Right ventricle myocardium superior (tissue), 1 donor: ENCODE results near the gene MAP4K1. TPM values are rescaled to one million over a fixed set of nuclear protein-coding genes. Genes with fewer than 3 reads are reported as not detected.
A peak's percentile ranks its signal among the peaks of the same experiment; 100 is the strongest.
"Not testable (repeated sequence)": the region's sequence is repeated elsewhere in the genome, so short reads cannot be mapped to it uniquely, and the experiment has no call there.

Source experiments
- ATAC-seq: fragments of 200-7000 bp; cut with Tn5 transposase; one replicate; pipeline ENCODE4 v1.9.1; 2020; ENCODE audit warnings: mild to moderate bottlenecking; ENCODE audit not compliant: poor library complexity
- DNase-seq: peaks from one replicate; pipeline ENCODE4 v3.0.0-alpha.2; 2020
- intact Hi-C: fragments of 100-400 bp; cut with DNase I; formaldehyde crosslinking; loops from one replicate; pipeline ENCODE4 v1.11.2; 2022
- total RNA-seq: library from RNA; stranded (reverse); fragmentation: NEBNext Ultra II Directional; extraction: Animal tissue kit (Norgen Biotek cat#: 25700); gene quantifications from one replicate; pipeline ENCODE4 v1.2.1, GENCODE V29; 2021
- donor health status: DM: no; HTN: yes; CAD: no; lungs with severe emphysema.

The MAP4K1 gene
- total RNA-seq, 1 donor from 2014 or later, result 1.3 TPM

DNA sequence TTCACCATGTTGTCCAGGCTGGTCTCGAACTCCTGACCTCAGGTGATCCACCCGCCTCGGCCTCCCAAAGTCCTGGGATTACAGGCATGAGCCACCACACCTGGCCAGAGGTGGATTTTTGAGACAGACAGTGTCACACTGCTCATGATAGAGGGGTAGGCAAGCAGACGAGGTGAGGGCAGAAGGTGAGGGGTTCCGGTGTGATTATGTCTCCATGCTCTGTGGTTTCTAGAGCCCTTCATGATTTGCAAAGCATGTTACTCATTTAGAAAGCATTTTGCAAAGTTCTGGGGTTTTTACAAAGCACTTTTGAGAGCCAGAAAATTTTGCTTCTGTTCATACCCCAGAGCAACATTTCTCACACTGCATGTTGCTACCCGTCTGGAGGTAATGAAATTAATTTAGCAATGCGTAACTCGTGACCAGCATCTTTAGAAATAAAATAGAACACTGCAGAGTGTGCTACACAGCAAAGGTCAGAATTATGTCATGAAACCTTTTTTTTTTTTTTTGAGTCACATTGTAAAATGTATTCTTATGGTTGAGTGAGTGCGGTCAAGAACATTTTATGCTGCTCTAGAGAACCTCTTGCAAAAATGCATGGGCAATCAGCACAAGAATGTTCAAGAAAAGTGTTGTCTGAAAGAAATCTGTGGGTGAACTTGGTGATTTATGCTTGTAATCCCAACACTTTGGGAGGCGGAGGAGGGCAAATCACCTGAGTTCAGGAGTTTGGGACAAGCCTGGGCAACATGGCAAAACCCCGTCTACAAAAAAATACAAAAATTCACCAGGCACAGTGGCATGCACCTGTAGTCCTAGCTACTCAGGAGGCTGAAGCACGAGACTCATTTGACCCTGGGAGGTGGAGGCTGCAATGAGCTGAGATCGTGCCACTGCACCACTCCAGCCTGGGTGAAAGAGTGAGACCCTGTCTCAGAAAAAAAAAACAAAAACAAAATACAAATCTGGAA, 58.0 kb downstream of the MAP4K1 start:
- DNase-seq (no peak), ATAC-seq (no peak)
- intact Hi-C loops, result no loop called here

DNA sequence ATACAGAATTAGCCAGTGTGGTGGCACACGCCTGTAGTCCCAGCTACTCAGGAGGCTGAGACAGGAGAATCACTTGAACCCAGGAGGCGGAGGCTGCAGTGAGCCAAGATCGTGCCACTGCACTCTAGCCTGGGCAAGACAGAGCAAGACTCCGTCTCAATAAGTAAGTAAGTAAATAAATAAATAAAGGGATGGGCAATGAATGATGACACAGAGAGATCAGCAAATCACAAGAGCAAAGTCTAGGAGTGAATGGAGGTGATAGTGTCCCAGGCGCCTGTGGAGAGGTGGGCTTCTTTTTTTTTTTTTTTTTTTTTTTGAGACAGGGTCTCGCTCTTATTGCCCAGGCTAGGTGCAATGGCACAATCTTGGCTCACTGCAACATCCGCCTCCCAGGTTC, 58.8 kb downstream of the MAP4K1 start:
- ATAC-seq, DNase-seq, intact Hi-C loops: not testable (repeated sequence)

DNA sequence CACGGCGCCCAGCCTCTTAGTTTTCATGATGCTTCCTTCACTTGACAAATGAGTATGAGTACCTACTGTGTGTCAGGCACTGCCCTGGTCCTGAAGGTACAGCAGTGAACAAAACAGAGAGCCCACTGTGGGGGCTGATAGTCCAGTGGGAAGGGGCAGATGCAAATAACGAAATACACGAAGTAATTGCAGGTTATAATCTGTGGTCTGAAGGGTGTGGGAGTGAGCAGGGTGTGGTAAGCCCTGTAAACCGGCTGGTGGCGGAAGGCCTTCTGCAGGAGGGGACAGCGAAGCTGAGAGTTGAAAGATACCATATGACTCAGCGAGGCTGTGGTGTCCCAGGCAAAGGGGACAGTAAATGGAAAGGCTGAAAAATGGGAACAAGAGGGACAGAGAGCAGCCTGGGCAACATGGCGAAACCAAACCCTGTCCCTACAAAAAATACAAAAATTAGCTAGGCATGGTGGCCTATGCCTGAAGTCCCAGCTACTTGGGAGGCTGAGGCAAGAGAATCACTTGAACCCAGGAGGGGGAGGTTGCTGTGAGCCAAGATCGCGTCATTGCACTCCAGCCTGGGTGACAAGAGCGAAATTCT, 60.5 kb downstream of the MAP4K1 start:
- no peak for ATAC-seq
- no peak for DNase-seq

DNA sequence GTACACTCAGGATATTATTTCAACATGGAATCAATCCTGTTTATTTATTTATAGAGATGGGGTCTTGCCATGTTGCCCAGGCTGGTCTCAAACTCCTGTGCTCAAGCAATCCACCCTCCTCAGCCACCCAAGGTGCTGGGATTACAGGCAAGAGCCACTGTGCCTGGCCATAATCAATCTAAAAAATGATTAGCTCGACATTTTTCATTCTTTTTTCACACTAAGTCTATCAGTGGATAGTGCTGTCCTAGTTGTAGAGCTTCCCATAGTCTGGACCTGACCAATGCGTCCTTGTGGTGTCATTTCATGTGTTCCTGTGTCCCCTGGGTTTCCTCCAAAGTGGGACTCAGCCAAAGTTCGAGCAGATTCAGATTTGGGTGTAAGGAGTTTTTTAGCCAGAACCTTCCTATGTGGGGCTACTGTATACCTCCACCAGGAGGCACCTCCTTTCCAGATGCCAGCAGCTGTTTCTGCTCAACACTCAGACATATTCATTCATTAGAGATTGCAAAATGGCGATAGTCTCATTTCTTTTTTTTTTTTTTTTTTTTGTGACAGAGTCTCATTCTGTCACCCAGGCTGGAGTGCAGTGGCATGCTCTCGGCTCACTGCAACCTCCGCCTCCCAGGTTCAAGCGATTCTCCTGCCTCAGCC, 61.1 kb downstream of the MAP4K1 start:
- ATAC-seq (no peak), DNase-seq (no peak)
- intact Hi-C loops, result no loop called here

More for the DNA sequence above, 60.5 kb downstream of the MAP4K1 start:
- intact Hi-C loops, result no loop called here

DNA sequence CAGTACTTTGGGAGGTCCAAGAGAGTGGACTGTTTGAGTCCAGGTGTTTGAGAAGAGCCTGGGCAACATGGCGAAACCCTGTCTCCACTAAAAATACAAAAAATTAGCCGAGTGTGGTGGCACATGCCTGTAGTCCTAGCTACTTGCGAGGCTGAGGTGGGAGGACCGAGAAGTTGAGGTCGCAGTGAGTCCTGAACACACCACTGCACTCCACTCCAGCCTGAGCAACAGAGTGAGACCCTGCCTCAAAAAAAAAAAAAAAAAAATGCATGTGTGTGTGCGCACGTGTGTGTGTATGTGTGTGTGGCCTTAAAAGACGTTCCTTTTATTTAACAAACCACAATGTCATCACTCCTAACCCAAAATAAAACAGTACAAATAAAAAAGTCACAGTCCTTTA, 62.6 kb downstream of the MAP4K1 start:
- intact Hi-C loops, result no loop called here

DNA sequence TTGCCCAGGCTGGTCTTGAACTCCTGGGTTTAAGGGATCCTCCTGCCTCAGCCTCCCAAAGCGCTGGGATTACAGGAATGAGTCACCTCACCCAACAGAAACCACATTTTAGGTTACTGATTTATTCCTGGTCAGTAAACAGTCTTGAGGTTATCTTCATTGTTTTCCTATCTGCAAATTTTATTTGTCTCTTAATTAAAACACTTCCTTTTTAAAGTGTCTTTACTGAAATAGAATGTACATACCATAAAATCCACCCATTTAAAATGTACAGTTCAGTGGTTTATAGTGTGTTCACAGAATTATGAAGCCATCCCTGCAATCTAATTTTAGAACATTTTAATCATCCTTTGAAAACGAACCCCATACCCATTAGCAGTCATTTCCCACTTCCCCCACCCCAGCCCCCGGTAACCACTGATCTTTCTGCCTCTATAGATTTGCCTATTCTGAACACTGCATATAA, 63.0 kb downstream of the MAP4K1 start:
- ATAC-seq, result no peak
- no peak for DNase-seq

More for the DNA sequence above, 62.6 kb downstream of the MAP4K1 start:
- no peak for DNase-seq
- ATAC-seq, result no peak

DNA sequence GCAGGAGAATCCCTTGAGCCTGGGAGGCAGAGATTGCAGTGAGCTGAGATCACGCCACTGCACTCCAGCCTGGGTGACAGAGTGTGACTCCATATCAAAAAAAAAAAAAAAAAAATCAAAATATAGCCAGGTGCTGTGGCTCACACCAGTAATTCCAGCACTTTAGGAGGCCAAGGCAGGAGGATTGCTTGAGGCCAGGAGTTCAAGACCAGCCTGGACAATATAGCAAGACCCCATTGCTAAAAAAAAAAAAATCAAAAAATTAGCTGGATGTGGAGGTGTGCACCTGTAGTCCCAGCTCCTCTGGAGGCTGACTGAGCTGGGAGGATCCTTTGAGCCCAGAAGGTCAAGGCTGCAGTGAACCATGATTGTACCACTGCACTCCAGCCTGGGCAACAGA, 64.5 kb downstream of the MAP4K1 start:
- ATAC-seq, intact Hi-C loops, DNase-seq: not testable (repeated sequence)

More for the DNA sequence above, 63.0 kb downstream of the MAP4K1 start:
- intact Hi-C loops, result no loop called here

DNA sequence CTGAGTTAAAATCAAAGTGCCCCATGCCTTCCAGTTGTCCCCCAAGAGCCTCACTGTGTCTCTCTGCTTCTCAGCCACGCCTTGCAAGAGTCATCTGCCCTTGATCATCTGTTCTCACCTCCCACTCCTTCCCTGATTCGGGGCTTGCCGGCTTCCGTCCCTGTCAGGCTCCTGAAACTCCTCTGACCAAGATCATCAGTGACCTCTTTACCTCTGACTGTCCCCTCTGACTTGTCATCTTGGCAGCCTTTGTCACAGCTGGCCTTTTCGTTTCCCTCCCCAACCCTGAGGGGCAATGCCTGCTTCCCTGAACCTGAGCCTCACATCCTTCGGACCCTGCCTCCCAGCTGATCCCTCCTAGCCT, 66.3 kb downstream of the MAP4K1 start:
- DNase-seq (no peak), ATAC-seq (no peak)
- intact Hi-C loops, result no loop called here

DNA sequence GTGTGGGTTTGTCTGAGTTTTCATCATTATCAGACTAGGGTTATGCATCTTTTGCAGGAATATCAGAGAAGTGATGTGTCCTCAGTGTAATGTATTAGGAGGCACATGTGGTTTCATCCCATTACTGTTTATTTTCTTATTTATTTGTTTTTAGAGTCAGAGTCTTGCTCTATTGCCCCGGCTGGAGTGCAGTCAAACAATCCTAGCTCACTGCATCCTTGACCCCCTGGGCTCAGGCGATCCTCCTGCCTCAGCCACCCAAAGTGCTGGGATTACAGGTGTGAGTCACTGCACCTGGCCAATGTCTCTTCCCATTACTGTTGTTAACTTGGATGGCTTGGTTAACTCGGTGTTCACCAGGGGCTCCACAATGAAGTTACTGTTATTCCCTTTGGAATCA, 67.4 kb downstream of the MAP4K1 start:
- ATAC-seq (no peak), DNase-seq (no peak)
- intact Hi-C loops, result no loop called here

DNA sequence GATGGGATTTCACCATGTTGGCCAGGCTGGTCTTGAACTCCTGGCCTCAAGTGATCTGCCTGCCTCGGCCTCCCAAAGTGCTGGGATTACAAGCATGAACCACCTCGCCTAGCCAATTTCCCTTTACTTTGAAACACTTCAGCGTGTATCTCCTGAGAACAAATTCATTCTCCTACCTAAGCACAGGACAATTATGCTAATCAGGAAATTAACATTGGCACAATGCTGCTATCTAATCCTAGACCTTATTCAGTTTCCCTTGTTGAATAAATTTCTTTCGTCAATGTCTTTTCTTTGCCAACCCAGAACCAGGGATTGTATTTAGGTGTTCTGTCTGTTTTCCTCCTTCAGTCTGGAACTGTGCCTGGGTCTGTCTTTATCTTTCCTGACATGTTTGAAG, 67.8 kb downstream of the MAP4K1 start:
- ATAC-seq, result no peak
- intact Hi-C loops, result no loop called here

DNA sequence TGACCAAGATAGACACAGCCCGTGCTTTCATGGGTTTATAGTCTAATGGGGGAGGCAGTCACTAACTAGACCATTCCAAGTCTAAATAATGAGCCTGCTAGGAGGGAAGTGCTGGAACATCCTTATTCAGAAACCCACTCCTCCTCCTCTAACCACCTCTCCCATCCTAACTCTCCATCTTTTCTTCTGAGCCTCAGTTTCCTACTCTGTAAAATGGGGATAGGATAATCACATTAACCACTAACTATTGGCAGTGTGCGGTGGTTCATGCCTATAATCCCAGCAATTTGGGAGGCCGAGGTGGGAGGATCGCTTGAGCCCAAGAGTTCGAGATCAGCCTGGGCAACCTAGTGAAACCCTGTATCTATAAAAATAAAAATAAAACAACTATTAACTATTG, 68.7 kb downstream of the MAP4K1 start:
- intact Hi-C loops, result no loop called here
- DNase-seq, result no peak
- no peak for ATAC-seq

More for the DNA sequence above, 67.8 kb downstream of the MAP4K1 start:
- DNase-seq, result no peak

DNA sequence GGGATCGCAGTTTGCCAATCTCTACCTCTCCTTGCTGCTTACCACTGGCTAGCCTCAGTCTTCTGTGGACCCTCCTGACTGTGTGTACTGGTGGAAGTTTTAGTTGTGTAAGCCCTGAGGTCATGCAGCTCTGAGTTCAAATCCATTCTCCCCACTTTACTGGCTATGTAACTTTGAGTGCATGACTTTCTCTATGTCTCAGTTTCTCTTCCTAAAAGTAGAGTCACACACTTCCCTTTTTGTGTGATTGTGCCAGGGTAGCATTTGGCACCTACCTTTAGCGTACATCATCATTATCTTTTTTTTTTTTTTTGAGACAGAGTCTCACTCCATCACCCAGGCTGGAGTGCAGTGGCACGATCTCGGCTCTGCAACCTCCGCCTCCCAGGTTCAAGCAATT, 70.3 kb downstream of the MAP4K1 start:
- intact Hi-C loops, result no loop called here

DNA sequence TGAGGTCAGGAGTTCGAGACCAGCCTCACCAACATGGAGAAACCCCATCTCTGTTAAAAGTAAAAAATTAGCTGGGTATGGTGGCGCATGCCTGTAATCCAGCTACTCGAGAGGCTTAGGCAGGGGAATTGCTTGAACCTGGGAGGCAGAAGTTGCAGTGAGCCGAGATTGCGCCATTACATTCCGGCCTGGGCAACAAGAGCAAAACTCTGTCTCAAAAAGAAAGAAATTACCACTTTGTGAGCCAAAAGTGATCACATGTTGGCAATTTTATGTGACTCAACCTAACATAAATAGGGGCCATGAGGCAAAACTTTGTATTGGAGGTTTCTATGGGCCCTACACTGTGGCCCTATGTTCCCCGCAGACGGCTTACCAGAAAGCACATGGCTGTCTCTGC, 72.2 kb downstream of the MAP4K1 start:
- intact Hi-C loops, result no loop called here
- no peak for ATAC-seq
- DNase-seq, result no peak

More for the DNA sequence above, 70.3 kb downstream of the MAP4K1 start:
- DNase-seq, result no peak
- ATAC-seq, result no peak

DNA sequence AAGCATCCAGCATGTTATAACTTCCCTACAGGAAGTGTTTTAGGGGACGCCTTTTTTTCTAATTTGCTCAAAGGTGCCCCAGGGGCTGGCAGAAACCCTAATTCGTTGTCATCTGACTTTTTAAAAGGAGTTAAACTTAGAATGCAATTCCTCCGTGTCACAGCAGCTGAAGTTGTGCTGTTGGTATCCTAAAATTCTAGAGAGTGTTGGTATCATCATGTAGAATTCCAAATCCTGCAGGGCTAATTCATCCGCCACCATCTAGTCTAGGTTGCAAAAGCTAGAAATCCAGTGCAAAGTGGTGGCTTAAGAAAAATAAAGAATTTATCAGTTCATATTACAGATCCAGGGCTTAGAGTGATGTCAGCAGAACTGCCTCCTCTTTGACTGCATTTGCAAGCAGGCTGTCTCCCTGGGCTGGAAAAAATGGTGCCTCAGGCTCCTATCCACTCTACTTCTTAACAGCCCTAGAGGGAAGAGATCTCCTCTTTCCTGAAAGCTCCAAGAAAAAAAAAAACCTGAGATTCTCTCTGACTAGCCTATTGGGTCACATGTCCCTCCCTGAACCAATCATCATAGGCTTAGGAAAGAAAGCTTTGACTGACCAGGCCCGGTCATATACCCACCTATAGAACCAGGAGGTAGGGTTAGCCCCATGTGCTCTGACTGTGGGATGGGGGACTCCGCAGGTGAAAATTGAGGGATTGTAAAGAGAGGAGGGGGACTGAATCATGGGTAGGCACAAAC, 73.0 kb downstream of the MAP4K1 start:
- intact Hi-C loops, result loop anchor here (5.0 kb wide), 1 partner anchor 408 kb away; no protein-coding TSS in a partner anchor
- DNase-seq (no peak), ATAC-seq (no peak)

DNA sequence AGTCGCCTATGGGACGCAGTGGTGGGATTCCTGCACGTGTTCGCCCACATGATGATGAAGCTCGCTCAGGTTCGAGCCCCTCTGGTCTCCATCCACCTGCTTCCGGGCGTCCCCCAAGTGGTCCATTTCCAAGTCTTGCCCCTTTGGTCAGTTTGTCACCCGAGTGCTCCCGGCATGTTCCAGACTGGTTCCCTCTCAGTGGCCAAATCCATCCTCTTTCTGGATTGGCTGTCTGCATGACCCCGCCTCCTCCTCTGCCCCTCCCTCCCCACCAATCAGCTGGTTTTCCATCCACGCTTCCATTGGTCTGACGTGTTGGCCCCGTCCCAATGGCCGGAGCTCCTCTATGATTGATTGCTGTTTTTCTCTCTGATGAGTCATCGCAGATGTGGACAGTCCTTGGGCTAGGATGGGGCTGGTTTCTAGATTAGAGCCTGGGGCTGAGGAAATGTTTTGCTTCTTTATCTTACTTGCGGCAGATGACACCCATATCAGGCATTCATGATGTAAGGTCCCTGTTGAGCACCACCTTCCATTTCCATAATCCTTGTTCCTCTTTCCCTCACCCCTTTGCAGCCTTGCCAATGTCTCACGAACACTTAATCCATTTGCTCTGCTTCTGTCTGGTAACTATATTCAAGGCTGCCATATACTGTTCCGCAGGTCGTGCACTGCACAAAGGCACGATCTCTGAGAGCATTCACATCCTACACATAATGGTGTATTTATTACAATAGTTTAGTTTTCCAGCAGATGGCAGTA, 73.8 kb downstream of the MAP4K1 start:
- intact Hi-C loops, result loop anchor here (5.0 kb wide), 1 partner anchor 408 kb away; no protein-coding TSS in a partner anchor
- ATAC-seq (peak; percentile 91), DNase-seq (peak; percentile 66)

DNA sequence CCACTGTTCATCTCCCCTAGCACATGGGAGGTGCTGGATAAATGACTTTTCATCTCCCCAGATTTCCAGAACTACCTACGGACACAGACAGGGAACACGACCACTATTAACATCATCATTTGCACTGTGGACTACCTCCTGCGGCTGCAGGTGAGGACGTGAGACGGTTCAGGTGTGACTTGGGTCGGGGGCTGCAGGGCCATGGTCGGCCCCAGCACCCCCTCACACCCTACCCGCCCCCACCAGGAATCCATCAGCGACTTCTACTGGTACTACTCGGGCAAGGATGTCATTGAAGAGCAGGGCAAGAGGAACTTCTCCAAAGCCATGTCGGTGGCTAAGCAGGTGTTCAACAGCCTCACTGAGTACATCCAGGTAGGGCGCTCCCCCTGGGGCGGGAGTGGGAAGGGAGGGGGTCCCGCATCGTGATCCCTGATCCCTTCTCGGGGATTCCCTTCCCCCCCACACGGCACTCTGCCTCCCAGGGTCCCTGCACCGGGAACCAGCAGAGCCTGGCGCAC, 74.4 kb downstream of the MAP4K1 start:
- intact Hi-C loops, result loop anchor here (5.0 kb wide), 1 partner anchor 409 kb away; no protein-coding TSS in a partner anchor
- no peak for ATAC-seq
- no peak for DNase-seq

DNA sequence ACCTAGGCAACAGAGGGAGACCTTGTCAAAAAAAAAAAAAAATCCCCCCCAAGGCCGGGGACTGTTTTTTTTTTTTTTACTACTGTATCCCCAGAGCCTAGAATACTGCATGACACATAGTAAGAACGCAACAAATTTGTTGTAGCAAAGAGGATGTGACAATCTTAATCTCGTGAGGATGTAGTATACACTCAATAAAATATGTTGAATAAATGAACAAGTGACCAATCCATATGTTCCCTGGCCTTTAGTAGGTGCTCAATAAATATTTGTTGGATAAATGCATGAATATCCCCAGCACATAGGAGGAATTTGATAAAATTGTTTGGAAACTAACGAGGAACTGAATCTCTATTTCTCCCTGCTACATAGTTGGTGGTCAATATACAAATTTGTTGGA, 75.7 kb downstream of the MAP4K1 start:
- no peak for ATAC-seq
- DNase-seq, result no peak
- intact Hi-C loops, result loop anchor here (5.0 kb wide), 1 partner anchor 410 kb away; no protein-coding TSS in a partner anchor
